Activated CD8-positive, alpha-beta memory T cell treated with anti-CD3 and anti-CD28 coated beads for 48 hours (primary cell): ENCODE data around the gene RBM6.

Experiments
- DNase-seq, 3 experiments: peaks; one replicate each; pipeline ENCODE4 v3.0.0-alpha.2; 2020; ENCODE audit warnings: low read depth in 2 of 3, low spot score in 2 of 3

The RBM6 gene

GRCh38 chr3:50124800-50125178, 184.8 kb downstream of the RBM6 start:
- no peak for DNase-seq

GRCh38 chr3:50125541-50126286, 185.8 kb downstream of the RBM6 start:
- DNase-seq = no peak

- DNase-seq = no peak
These were observed 186.6 kb downstream of the RBM6 start for GRCh38 chr3:50126287-50127211.
